Skeletal muscle tissue (tissue), 4 donors: ENCODE results near the gene PLAC8. TPM values are rescaled to one million over a fixed set of nuclear protein-coding genes. Genes with fewer than 3 reads are reported as not detected.
A peak's percentile ranks its signal among the peaks of the same experiment; 100 is the strongest.
"Not testable (repeated sequence)": the region's sequence is repeated elsewhere in the genome, so short reads cannot be mapped to it uniquely, and the experiment has no call there.

Experiments
- H3K27ac ChIP-seq: one replicate; pipeline ENCODE4 v1.7.0; 2013; ENCODE audit warnings: mild to moderate bottlenecking, low read depth, low read length, inconsistent platforms
- H3K27me3 ChIP-seq, 3 donors: one replicate each; pipeline ENCODE4 v1.7.0; 2013; ENCODE audit warnings: low read length in 3 of 3; ENCODE audit not compliant: control insufficient read depth in 3 of 3, insufficient read depth in 3 of 3
- H3K36me3 ChIP-seq, 3 donors: one replicate each; pipeline ENCODE4 v1.7.0; 2013; ENCODE audit warnings: low read length in 3 of 3; ENCODE audit not compliant: control insufficient read depth in 3 of 3, insufficient read depth in 3 of 3
- H3K4me1 ChIP-seq, 3 donors: one replicate each; pipeline ENCODE4 v1.7.0; 2013; ENCODE audit warnings: low read length in 3 of 3, mild to moderate bottlenecking in 3 of 3; ENCODE audit not compliant: control insufficient read depth in 3 of 3, insufficient read depth in 3 of 3
- H3K4me3 ChIP-seq, 3 donors: one replicate each; pipeline ENCODE4 v1.7.0; 2013; ENCODE audit warnings: low read length in 3 of 3
- H3K9ac ChIP-seq, 3 donors: one replicate each; pipeline ENCODE4 v1.7.0; 2013; ENCODE audit warnings: low read length in 3 of 3, mild to moderate bottlenecking in 3 of 3, moderate library complexity in 2 of 3, low read depth in 1 of 3
- H3K9me3 ChIP-seq, 3 donors: one replicate each; pipeline ENCODE4 v1.7.0; 2013; ENCODE audit warnings: low read length in 3 of 3; ENCODE audit not compliant: control insufficient read depth in 3 of 3
- total RNA-seq: library from RNA; depleted of rRNA; stranded (reverse); fragments of >200 nt; gene quantifications from one replicate; pipeline ENCODE4 v1.2.3, GENCODE V29; 2014
- donor health status: Osteomylitis.

Gene PLAC8
- total RNA-seq, 1 donor from 2014 or later, result 11.0 TPM

- no peaks in the 10 kb centered on the region for H3K9me3 ChIP-seq
- H3K4me3 ChIP-seq, result no peak overlapping the region
- no peak overlapping the region for H3K9ac ChIP-seq
- no peaks in the 10 kb centered on the region for H3K27me3 ChIP-seq
- H3K4me1 ChIP-seq, result peaks cover 0 to 10% (median 4%) of the 10 kb centered on the region in 3 donors
- peaks cover 5 to 29% (median 17%) of the 10 kb centered on the region in 3 donors for H3K36me3 ChIP-seq
- no peak overlapping the region for H3K27ac ChIP-seq
Observed at GRCh38 chr4:83074086-83074704, 40.3 kb downstream of the PLAC8 start.

- H3K4me1 ChIP-seq, result peaks cover 0 to 9% (median 4%) of the 10 kb centered on the region in 3 donors
- H3K36me3 ChIP-seq, result peaks cover 10 to 35% (median 35%) of the 10 kb centered on the region in 3 donors
- H3K27ac ChIP-seq, result no peak overlapping the region
- no peaks in the 10 kb centered on the region for H3K9me3 ChIP-seq
- no peak overlapping the region for H3K4me3 ChIP-seq
- H3K9ac ChIP-seq, result no peak overlapping the region
- no peaks in the 10 kb centered on the region for H3K27me3 ChIP-seq
Observed at GRCh38 chr4:83071116-83071515, 43.4 kb downstream of the PLAC8 start.

- peaks cover 21 to 49% (median 48%) of the 10 kb centered on the region in 3 donors for H3K36me3 ChIP-seq
- H3K9ac ChIP-seq, result no peak overlapping the region
- H3K4me3 ChIP-seq, result no peak overlapping the region
- H3K9me3 ChIP-seq, result no peaks in the 10 kb centered on the region
- no peaks in the 10 kb centered on the region for H3K27me3 ChIP-seq
- H3K4me1 ChIP-seq, result no peaks in the 10 kb centered on the region
- no peak overlapping the region for H3K27ac ChIP-seq
Observed at GRCh38 chr4:83067058-83067639, 47.4 kb downstream of the PLAC8 start.

GRCh38 chr4:83065266-83065665 is 49.3 kb downstream of the PLAC8 start:
- Histone ChIP-seq H3K9me3 (no peaks in the 10 kb centered on the region), H3K9ac (no peak overlapping the region), H3K27ac (no peak overlapping the region), H3K27me3 (no peaks in the 10 kb centered on the region), H3K4me1 (no peaks in the 10 kb centered on the region), H3K36me3 (peaks cover 18 to 39% (median 37%) of the 10 kb centered on the region in 3 donors), H3K4me3 (no peak overlapping the region)

GRCh38 chr4:83062739-83063138 is 51.8 kb downstream of the PLAC8 start:
- Histone ChIP-seq H3K36me3 (peaks cover 19 to 34% (median 31%) of the 10 kb centered on the region in 3 donors), H3K4me3 (no peak overlapping the region), H3K27me3 (no peaks in the 10 kb centered on the region), H3K9me3 (no peaks in the 10 kb centered on the region), H3K4me1 (no peaks in the 10 kb centered on the region), H3K27ac (no peak overlapping the region), H3K9ac (no peak overlapping the region)

GRCh38 chr4:83054928-83055327 is 59.6 kb downstream of the PLAC8 start:
- Histone ChIP-seq H3K27ac (no peak overlapping the region), H3K9ac (no peak overlapping the region), H3K9me3 (no peaks in the 10 kb centered on the region), H3K4me1 (no peaks in the 10 kb centered on the region), H3K4me3 (no peak overlapping the region), H3K27me3 (no peaks in the 10 kb centered on the region), H3K36me3 (peaks cover 6 to 45% (median 37%) of the 10 kb centered on the region in 3 donors)

GRCh38 chr4:83048781-83049180 is 65.7 kb downstream of the PLAC8 start:
- H3K9me3 ChIP-seq, H3K4me3 ChIP-seq, H3K27me3 ChIP-seq, H3K4me1 ChIP-seq, H3K27ac ChIP-seq, H3K9ac ChIP-seq: not testable (repeated sequence)
- peaks cover 3 to 34% (median 28%) of the 10 kb centered on the region in 3 donors for H3K36me3 ChIP-seq

GRCh38 chr4:83046693-83047473 is 67.6 kb downstream of the PLAC8 start:
- Histone ChIP-seq H3K4me1 (no peaks in the 10 kb centered on the region), H3K36me3 (peaks cover 3 to 21% (median 21%) of the 10 kb centered on the region in 3 donors), H3K9ac (no peak overlapping the region), H3K4me3 (no peak overlapping the region), H3K27ac (no peak overlapping the region), H3K9me3 (no peaks in the 10 kb centered on the region), H3K27me3 (no peaks in the 10 kb centered on the region)

GRCh38 chr4:83043801-83044407 is 70.6 kb downstream of the PLAC8 start:
- H3K9me3 ChIP-seq, result no peaks in the 10 kb centered on the region
- H3K4me3 ChIP-seq, result no peak overlapping the region
- no peaks in the 10 kb centered on the region for H3K27me3 ChIP-seq
- peaks cover 0 to 3% (median 0%) of the 10 kb centered on the region in 3 donors for H3K36me3 ChIP-seq
- H3K9ac ChIP-seq, result no peak overlapping the region
- H3K4me1 ChIP-seq, result no peaks in the 10 kb centered on the region
- H3K27ac ChIP-seq, result peak overlapping the region; percentile 64

GRCh38 chr4:83043157-83043556 is 71.4 kb downstream of the PLAC8 start:
- not testable (repeated sequence) for H3K4me1 ChIP-seq, H3K9me3 ChIP-seq, H3K9ac ChIP-seq, H3K36me3 ChIP-seq, H3K4me3 ChIP-seq, H3K27me3 ChIP-seq
- H3K27ac ChIP-seq, result peak overlapping the region; percentile 17
